Fibroblast of skin of back (primary cell): Measurements from ENCODE around the gene REPS2.

Source experiments
- DNase-seq: peaks from one replicate; pipeline ENCODE4 v3.0.0-alpha.2; 2013

Gene REPS2

GRCh38 chrX:17036171-17036961 is 89.9 kb downstream of the REPS2 start:
- DNase-seq = no peak

DNA sequence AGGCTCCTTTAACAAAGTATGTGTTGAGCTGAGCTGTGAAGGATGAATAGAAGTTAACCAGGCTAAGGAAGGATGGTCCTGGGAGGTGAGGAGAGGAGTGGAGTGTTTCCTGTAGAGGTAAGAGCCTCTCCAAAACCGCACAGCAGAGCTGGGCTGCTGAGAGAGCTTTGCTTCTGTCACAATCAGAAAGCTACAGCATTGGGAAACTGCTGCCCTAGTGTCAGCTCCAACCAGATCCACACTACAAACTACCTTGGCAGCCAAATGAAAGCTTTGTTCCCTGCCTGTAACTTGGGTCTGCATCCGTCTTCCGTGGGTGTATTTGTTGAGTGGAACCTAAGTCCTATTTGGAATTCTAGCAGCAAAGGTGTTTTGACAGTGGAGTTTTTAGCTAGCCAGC is 91.8 kb downstream of the REPS2 start:
- no peak for DNase-seq

GRCh38 chrX:17038681-17039161 is 92.3 kb downstream of the REPS2 start:
- no peak for DNase-seq

DNA sequence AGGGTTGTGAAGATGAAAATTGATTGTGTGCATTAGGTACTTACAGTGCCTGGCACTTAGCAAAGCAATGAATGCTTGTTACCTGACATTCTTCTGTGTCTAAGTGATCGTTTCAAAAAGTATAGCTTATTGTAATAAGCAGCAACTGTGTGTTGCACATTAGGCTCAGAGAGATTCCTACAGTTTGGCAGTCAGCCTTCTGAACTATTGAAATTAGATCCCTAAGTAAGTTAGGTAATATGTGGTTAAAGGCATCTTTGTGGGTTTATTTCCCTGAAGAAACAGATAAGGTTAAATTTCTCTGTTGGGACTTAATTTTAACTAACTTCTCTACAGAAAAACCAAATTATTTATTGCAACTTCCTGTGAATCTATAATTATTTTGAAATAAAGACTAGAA is 93.4 kb downstream of the REPS2 start:
- DNase-seq = no peak

DNA sequence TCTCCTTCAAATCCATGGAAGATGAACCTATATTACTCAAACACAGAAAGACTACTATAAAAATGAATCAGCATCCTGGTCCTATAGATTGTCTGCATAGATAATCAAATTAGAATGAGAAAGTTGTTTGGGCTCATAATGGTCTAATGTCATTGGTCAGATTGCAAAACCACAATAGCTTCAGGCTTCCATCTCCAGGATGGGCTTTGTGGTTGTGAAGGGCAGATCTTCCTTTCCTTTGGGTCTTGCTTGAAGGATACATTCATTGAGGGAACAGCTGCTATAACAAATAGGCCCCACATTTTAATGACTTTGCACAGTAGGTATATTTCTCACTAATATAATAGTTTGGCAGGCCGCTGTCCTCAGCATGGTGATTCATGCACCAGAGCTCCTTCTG is 94.3 kb downstream of the REPS2 start:
- no peak for DNase-seq

DNA sequence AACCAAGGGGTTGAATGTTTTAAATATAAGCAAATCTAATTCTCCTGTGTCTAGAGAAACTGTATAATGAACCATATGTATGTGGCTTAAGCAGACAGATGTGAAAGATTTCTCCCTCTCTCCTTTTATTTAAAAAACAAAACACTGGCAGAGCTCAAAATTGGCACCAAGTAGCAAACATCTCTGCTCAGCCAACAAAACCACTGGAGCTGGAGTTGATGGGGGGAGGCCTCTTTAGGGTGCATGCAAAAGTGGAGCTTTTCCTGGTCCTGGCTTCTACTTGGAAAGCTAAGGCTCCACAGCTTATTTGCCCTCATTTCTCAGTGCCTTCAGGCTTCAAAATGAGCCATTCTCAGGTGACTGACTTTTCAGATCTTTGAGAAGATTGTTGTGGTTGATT is 95.6 kb downstream of the REPS2 start:
- no peak for DNase-seq

- DNase-seq = peak; percentile 58
Measured at GRCh38 chrX:17046478-17047097, 100.1 kb downstream of the REPS2 start.

- DNase-seq = no peak
Measured at GRCh38 chrX:17047224-17047623, 100.8 kb downstream of the REPS2 start.

- DNase-seq = peak; percentile 10
Measured at GRCh38 chrX:17052210-17052609, 105.8 kb downstream of the REPS2 start.

DNA sequence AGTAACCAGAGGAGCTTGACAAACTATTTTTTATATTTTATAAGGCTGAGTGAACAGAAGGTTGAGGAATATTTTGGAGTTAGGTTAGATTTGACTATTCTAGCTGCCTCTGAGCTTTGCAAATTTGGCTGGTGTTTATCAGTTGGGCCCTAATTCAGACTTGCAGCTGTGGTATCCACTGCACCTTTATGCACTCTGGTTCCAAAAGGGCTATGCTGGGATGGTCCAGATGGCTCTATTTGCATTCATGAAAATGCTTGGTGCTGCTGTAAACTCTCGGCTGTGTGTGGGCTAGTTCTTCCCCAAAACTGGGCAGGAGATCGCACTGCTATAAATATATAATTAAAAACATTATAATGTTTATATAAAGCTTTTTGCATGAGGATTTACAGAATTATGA is 106.3 kb downstream of the REPS2 start:
- no peak for DNase-seq

GRCh38 chrX:17053502-17053901 is 107.0 kb downstream of the REPS2 start:
- DNase-seq = peak; percentile 17

GRCh38 chrX:17056868-17057608 is 110.6 kb downstream of the REPS2 start:
- no peak for DNase-seq

DNA sequence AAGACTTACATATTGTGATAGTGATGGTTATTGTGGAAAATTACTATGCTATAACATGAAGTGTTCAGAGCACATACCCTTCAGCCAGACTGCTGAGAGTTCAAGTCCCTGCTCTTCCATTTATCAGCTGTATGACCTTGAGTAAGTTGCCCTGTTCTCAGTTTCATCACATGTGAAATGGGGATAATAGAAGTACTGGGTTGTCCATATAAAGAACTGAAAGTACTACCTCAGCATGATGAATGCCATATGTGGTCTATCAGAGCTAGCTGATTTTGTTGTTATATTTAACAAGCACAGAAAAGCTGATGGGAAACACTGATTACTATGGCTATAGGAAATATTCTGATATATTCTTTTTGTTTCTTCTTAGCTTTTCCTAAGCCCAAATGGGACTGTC is 115.6 kb downstream of the REPS2 start:
- no peak for DNase-seq

- DNase-seq = no peak
Measured at GRCh38 chrX:17065100-17065499, 118.6 kb downstream of the REPS2 start.

DNA sequence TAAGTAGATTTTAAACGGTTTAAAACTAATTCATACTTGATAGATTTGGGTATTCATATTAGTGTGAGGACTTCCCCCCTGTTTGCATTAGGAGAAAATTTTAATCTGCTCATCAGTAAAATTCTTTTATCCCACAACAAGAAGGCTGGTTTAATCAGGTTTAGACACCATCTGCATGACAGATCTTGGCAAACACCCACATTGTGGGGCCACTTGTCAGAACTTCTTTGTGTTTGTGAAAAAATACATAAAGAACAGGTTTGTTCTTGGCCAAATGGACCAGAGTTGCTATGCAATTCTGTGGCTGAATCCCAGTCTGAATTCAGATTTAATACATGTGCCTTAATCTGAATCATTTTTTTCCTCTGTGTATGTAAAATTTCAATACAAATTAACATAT is 121.1 kb downstream of the REPS2 start:
- no peak for DNase-seq

DNA sequence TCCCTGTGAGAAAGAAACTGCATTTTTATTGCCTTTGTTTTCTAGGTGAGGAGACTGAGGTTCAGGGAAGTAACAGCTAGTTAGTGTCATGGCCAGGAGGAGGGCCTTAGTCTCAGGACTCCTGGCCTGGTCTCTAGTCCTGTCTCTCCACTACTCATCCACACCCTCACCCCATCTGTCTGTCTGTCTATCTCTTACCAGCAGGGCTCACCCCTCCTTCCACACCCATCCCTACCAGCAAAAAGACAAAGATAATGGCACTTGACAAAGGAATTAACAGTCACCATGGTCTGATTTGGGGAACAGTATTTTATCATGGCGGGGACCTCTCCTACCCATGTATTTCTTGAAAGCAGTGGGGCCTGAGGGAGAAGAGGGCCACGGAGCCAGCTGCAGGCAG is 125.8 kb downstream of the REPS2 start:
- no peak for DNase-seq

GRCh38 chrX:17072721-17073230 is 126.3 kb downstream of the REPS2 start:
- no peak for DNase-seq

DNA sequence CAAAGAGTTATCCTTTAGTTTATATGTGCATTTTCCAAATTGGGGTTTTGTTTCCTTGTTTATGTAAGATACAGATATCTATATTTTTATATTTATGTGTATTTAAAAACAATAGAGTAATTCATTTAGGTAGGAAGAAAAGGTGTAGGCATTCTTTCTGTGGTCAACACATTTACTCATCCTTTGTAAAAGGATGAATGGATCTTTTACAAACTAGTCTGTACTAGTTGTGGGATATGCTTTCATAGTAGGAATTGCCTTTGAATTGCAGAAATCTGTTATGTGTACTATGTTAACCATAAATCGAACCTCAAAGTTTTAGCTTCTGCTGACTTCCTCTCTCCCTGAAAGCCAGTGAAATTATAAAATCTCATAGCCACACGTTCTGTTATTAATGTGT is 128.5 kb downstream of the REPS2 start:
- DNase-seq = no peak

GRCh38 chrX:17077361-17077760 is 130.9 kb downstream of the REPS2 start:
- no peak for DNase-seq

DNA sequence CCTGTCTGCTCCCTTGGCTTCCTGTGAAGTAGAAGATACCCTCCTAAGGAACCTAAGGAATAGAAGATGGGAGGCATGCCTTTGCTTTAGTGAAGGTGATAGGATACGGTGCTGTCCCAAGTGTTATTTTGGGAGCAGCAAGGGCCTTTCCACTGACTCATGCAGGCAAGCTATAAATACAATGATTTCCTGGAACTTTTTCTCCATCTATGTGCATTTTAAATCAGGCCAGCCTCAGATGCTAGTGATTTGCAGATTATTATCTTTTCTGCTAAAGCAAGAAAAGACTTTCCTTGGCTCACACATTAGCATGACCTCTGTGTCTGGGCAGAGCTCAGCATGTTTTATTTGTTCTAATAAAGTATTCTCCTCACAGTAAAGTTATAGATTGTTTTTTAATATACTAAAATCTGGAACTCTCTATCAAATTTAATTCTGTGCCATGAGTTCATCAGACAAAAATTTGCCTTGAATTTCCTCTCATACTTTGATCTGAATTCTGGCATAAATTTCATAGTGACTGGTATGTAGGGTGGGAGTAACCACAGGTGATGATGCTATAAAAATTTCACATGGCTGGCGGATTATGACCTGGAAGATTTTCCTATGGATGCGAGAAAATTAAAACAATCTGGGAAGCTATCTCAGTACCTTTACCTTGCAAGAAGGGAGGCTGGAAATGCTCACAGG is 131.7 kb downstream of the REPS2 start:
- peak; percentile 61 for DNase-seq

DNA sequence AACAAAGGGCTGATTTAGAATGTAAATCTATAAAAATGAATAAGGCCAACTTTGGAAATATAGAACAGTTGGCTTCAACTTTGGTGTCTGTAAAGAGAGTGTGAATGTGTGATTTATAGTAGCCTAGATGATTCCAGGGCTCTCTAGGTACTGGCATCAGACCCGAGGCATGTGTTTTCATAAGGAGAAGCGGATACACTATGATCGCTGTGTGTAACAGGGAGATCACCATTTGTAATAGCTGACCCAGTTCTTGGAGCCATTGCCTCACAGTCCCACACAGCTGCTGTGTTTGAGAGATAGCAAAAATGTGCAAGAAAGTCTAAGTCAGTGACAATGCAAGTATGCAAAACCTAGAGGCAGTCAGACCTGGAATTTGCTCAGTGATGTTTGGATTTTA is 135.1 kb downstream of the REPS2 start:
- no peak for DNase-seq

DNA sequence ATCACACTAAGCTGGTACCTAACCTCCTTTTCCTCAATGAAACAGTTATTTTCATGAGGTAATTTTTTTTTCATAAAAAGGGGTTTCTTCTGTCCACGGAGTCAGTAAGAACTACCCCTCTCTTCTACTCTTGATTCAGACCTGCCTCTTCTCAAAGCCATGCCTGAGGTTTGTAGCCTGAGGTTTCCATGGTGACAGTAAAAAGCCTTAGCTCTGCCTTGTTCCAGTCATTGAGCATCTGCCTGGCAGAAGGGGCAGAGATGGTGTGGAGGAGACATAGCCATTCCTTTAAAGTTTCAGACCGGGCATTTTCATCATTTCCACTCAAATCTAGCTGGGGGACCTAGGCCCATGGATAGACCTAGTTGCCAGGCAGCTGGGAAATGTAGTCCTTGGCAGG is 135.5 kb downstream of the REPS2 start:
- DNase-seq = no peak

DNA sequence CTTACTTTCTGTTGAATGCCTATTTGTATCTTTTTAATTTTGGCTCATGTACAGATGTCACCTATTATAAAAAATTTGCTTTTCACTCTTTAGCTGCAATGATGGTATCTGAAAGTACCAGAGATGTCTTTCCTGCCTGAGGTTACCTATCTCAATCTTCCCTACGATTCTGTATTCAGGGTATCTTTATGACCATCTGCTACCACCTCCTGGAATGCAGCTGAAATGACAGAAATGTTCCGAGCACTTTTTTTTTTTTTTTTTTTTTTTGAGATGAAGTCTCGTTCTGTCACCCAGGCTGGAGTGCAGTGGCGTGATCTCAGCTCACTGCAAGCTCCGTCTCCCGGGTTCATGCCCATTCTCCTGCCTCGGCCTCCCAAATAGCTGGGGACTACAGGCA is 136.4 kb downstream of the REPS2 start:
- DNase-seq = peak; percentile 11
